B cell (primary cell): ENCODE measurements around the gene PDE10A. TPM values are rescaled to one million over a fixed set of nuclear protein-coding genes. Genes with fewer than 3 reads are reported as not detected.

ENCODE experiments used
- ATAC-seq: fragments of 200-7000 bp; cut with Tn5 transposase; one replicate; pipeline ENCODE4 v1.10.0; 2021; ENCODE audit warnings: low read depth, mild to moderate bottlenecking, moderate number of reproducible peaks, moderate library complexity
- CTCF ChIA-PET: fragments of 350-600 bp; sonication (Branson Sonifier 250); formaldehyde crosslinking; loops from one replicate; lab custom pipeline; 2021; ENCODE audit warnings: antibody characterized with exemption, inconsistent platforms; lab: Charles Lee
- POLR2A ChIA-PET: fragments of 350-600 bp; sonication (Branson Sonifier 250); formaldehyde crosslinking; loops from one replicate; lab custom pipeline; 2021; ENCODE audit warnings: antibody characterized with exemption; lab: Charles Lee
- DNase-seq: peaks from one replicate; pipeline ENCODE4 v3.0.0; 2013
- H2AFZ ChIP-seq: 2 replicates; pipeline ENCODE4 v1.6.1; 2012; ENCODE audit warnings: mild to moderate bottlenecking, low read depth, low read length; ENCODE audit not compliant: insufficient read depth, poor library complexity, severe bottlenecking
- H3K27ac ChIP-seq, 2 donors: 1 replicate in 1 of 2; 2 replicates in 1 of 2; pipeline ENCODE4 v1.5.1; 2012 to 2013; ENCODE audit warnings: low read length in 2 of 2, mild to moderate bottlenecking in 2 of 2, moderate library complexity in 1 of 2
- H3K27me3 ChIP-seq, 4 experiments: fragments of 200-600 bp in 1 of 4; sonication (generic) in 1 of 4; replicated peaks in 1 of 4; 1 replicate in 2 of 4; 2 replicates in 2 of 4; pipeline versions ENCODE4 v1.6.1 to v1.7.0; 2013 to 2016; ENCODE audit warnings: low read length in 3 of 4, mild to moderate bottlenecking in 2 of 4, mixed read lengths in 1 of 4, moderate library complexity in 1 of 4; ENCODE audit not compliant: insufficient read depth in 4 of 4, control insufficient read depth in 3 of 4; ENCODE audit errors: control extremely low read depth in 1 of 4
- H3K36me3 ChIP-seq, 2 experiments: replicated peaks in 1 of 2; 1 replicate in 1 of 2; 2 replicates in 1 of 2; pipeline versions ENCODE4 v1.6.1 to v1.7.1; 2013; ENCODE audit warnings: low read length in 1 of 2; ENCODE audit not compliant: insufficient read depth in 2 of 2, control insufficient read depth in 1 of 2; ENCODE audit errors: control extremely low read depth in 1 of 2, extremely low read depth in 1 of 2
- H3K4me1 ChIP-seq, 2 donors: fragments of 200-600 bp in 1 of 2; sonication (generic) in 1 of 2; 1 replicate in 1 of 2; 2 replicates in 1 of 2; pipeline versions ENCODE4 v1.5.1 to v1.6.1; 2013 to 2017; ENCODE audit warnings: low read length in 2 of 2; ENCODE audit not compliant: control insufficient read depth in 2 of 2, insufficient read depth in 2 of 2
- H3K4me2 ChIP-seq: replicated peaks from 2 replicates; pipeline ENCODE3; 2012; ENCODE audit warnings: mild to moderate bottlenecking, low read depth, low read length; ENCODE audit not compliant: poor library complexity, severe bottlenecking
- H3K4me3 ChIP-seq, 5 experiments: fragments of 200-600 bp in 1 of 5; sonication (generic) in 1 of 5; 1 replicate in 3 of 5; 2 replicates in 2 of 5; pipeline versions ENCODE4 v1.5.1 to v1.7.0; 2011 to 2016; ENCODE audit warnings: low read length in 4 of 5, mild to moderate bottlenecking in 4 of 5, low read depth in 2 of 5, control low read depth in 1 of 5, moderate library complexity in 1 of 5; ENCODE audit not compliant: insufficient read depth in 1 of 5; ENCODE audit errors: control extremely low read depth in 1 of 5, extremely low read depth in 1 of 5
- H3K79me2 ChIP-seq: fragments of 200-600 bp; sonication (generic); one replicate; pipeline ENCODE4 v1.6.0; 2016; ENCODE audit warnings: low read length; ENCODE audit not compliant: control insufficient read depth, insufficient read depth
- H3K9ac ChIP-seq: fragments of 200-600 bp; sonication (generic); 2 replicates; pipeline ENCODE4 v1.6.1; 2017; ENCODE audit warnings: mild to moderate bottlenecking, low read length, moderate library complexity
- H3K9me3 ChIP-seq, 3 donors: one replicate each; pipeline versions ENCODE4 v1.6.1 to v1.7.1; 2013; ENCODE audit warnings: low read length in 2 of 3; ENCODE audit not compliant: control insufficient read depth in 2 of 3, insufficient read depth in 1 of 3; ENCODE audit errors: control extremely low read depth in 1 of 3
- H4K20me1 ChIP-seq: 2 replicates; pipeline ENCODE4 v1.6.0; 2012; ENCODE audit warnings: mild to moderate bottlenecking, low read length; ENCODE audit not compliant: insufficient read depth, control insufficient read depth, poor library complexity, severe bottlenecking
- H3K27ac Mint-ChIP-seq: one replicate; pipeline ENCODE4 v1.8.0; 2021; ENCODE audit warnings: mixed read lengths
- H3K27me3 Mint-ChIP-seq: one replicate; pipeline ENCODE4 v1.8.0; 2021; ENCODE audit warnings: mixed read lengths
- H3K4me1 Mint-ChIP-seq: one replicate; pipeline ENCODE4 v1.8.0; 2021; ENCODE audit warnings: mixed read lengths
- H3K4me3 Mint-ChIP-seq: one replicate; pipeline ENCODE4 v1.8.0; 2021; ENCODE audit warnings: mixed read lengths
- H3K9me3 Mint-ChIP-seq: one replicate; pipeline ENCODE4 v1.8.0; 2022; ENCODE audit warnings: mixed read lengths; ENCODE audit not compliant: insufficient read depth
- CTCF ChIP-seq: fragments of 200-600 bp; IDR thresholded peaks from one replicate; pipeline ENCODE4 v1.8.0; 2022; ENCODE audit warnings: antibody characterized with exemption, mild to moderate bottlenecking
- EZH2 ChIP-seq: IDR thresholded peaks from 2 replicates; pipeline ENCODE4 v1.6.1; 2012; ENCODE audit warnings: borderline replicate concordance, low read depth, mild to moderate bottlenecking, moderate library complexity, low read length; ENCODE audit not compliant: insufficient read depth, poor library complexity, severe bottlenecking
- WGBS: methylation state at CpG from one replicate; pipeline ENCODE4 v1.1.5; 2013; ENCODE audit warnings: missing lambda C conversion rate; ENCODE audit not compliant: insufficient coverage; 5-methylcytosine and 5-hydroxymethylcytosine counted together
- intact Hi-C: fragments of 100-400 bp; cut with micrococcal nuclease; formaldehyde crosslinking; loops from one replicate; pipeline ENCODE4 v1.10.0; 2022
- polyA plus RNA-seq: library from polyadenylated mRNA; depleted of rRNA; stranded (reverse); fragments of >200 nt; gene quantifications from 2 replicates; pipeline ENCODE4 v1.2.3, GENCODE V29; 2012
- total RNA-seq, 2 donors: library from RNA; stranded (reverse); fragments of 120-200 nt in 1 of 2; gene quantifications; 1 replicate in 1 of 2; 2 replicates in 1 of 2; pipeline versions ENCODE4 v1.2.3 to v1.2.4, GENCODE V29; 2013 to 2022

Gene PDE10A
- total and polyA plus RNA-seq, 2 donors (not counting 1 experiment from before 2014, with no cell fraction given), result not detected

GRCh38 chr6:165685302-165685701 lies 22.3 kb upstream of the PDE10A start:
- Mint-ChIP-seq H3K9me3 (no peaks in the 10 kb centered on the region), H3K4me3 (no peak overlapping the region), H3K27ac (no peak overlapping the region), H3K27me3 (no peaks in the 10 kb centered on the region), H3K4me1 (no peaks in the 10 kb centered on the region)
- Histone ChIP-seq H3K4me2 (no peak overlapping the region), H3K4me3 (no peak overlapping the region), H4K20me1 (no peaks in the 10 kb centered on the region), H3K4me1 (no peaks in the 10 kb centered on the region), H2AFZ (no peak overlapping the region), H3K9ac (no peak overlapping the region), H3K9me3 (peaks cover 0 to 6% (median 0%) of the 10 kb centered on the region in 3 donors), H3K79me2 (no peaks in the 10 kb centered on the region), H3K27me3 (no peaks in the 10 kb centered on the region), H3K27ac (no peak overlapping the region), H3K36me3 (no peaks in the 10 kb centered on the region)
- ChIA-PET CTCF (no interaction called here), POLR2A (no interaction called here)
- ATAC-seq (no peak), DNase-seq (no peak)
- TF ChIP-seq CTCF (no peak), EZH2 (no peak)
- no CpG with 5 or more reads among the region's 1 CpG for WGBS
- intact Hi-C loops, result no loop called here

- Mint-ChIP-seq H3K27ac (no peak overlapping the region), H3K9me3 (no peaks in the 10 kb centered on the region), H3K4me3 (no peak overlapping the region), H3K27me3 (no peaks in the 10 kb centered on the region), H3K4me1 (no peaks in the 10 kb centered on the region)
- CTCF ChIA-PET, result no interaction called here
- intact Hi-C loops, result no loop called here
- Histone ChIP-seq H3K4me2 (no peak overlapping the region), H3K27me3 (no peaks in the 10 kb centered on the region), H3K36me3 (no peaks in the 10 kb centered on the region), H3K4me3 (no peak overlapping the region), H3K9me3 (peaks cover 0 to 6% (median 0%) of the 10 kb centered on the region in 3 donors), H3K79me2 (no peaks in the 10 kb centered on the region), H3K4me1 (no peaks in the 10 kb centered on the region), H3K27ac (no peak overlapping the region), H2AFZ (no peak overlapping the region), H4K20me1 (no peaks in the 10 kb centered on the region), H3K9ac (no peak overlapping the region)
- TF ChIP-seq EZH2 (no peak), CTCF (no peak)
- POLR2A ChIA-PET, result no interaction called here
- DNase-seq, result no peak
- WGBS, result 92% methylated on average over 6 of the region's 10 CpGs
- ATAC-seq, result no peak
Measured at GRCh38 chr6:165684333-165684732, 21.3 kb upstream of the PDE10A start.
